Esophagus squamous epithelium (tissue), 4 donors: ENCODE measurements around the gene TEX29.

Experiments
- CTCF ChIP-seq, 6 experiments: fragments of 450-650 bp in 4 of 6; fragments of 200-600 bp in 2 of 6; sonication (generic) in 2 of 6; IDR thresholded peaks; one replicate each; pipeline ENCODE4 v1.5.1; 2016 to 2019; ENCODE audit warnings: antibody characterized with exemption in 6 of 6, mild to moderate bottlenecking in 4 of 6, moderate library complexity in 4 of 6
- POLR2A ChIP-seq, 4 donors: fragments of 450-650 bp; IDR thresholded peaks; one replicate each; pipeline ENCODE4 v1.6.1; 2017; ENCODE audit warnings: antibody characterized with exemption in 4 of 4, mild to moderate bottlenecking in 4 of 4, moderate library complexity in 3 of 4

- no peak for TF ChIP-seq CTCF (IDR thresholded peaks at IDR 0.05)
- TF ChIP-seq POLR2A (IDR thresholded peaks at IDR 0.05) = no peak
Observed at GRCh38 chr13:111387026-111387871, 66.8 kb downstream of the TEX29 start.
